BE2C (cell line): ENCODE results near the gene SURF4. TPM values are rescaled to one million over a fixed set of nuclear protein-coding genes. Genes with fewer than 3 reads are reported as not detected.
A peak's percentile ranks its signal among the peaks of the same experiment; 100 is the strongest.

Experiments used
- DNase-seq: peaks from one replicate; pipeline ENCODE4 v3.0.0-alpha.2; 2020
- H3K27me3 ChIP-seq: fragments of 250-450 bp; sonication (Bioruptor Pico); 2 replicates; pipeline ENCODE4 v1.5.1; 2020; ENCODE audit warnings: mild to moderate bottlenecking
- H3K36me3 ChIP-seq: fragments of 250-450 bp; sonication (Bioruptor Pico); 2 replicates; pipeline ENCODE4 v1.5.1; 2020; ENCODE audit warnings: mild to moderate bottlenecking
- H3K4me1 ChIP-seq: fragments of 250-450 bp; sonication (Bioruptor Pico); 2 replicates; pipeline ENCODE4 v1.5.1; 2020
- H3K4me3 ChIP-seq: 2 replicates; pipeline ENCODE4 v1.5.1; 2011; ENCODE audit warnings: low read depth, low read length
- H3K9me3 ChIP-seq: fragments of 250-450 bp; sonication (Bioruptor Pico); 2 replicates; pipeline ENCODE4 v1.5.1; 2020
- CTCF ChIP-seq: IDR thresholded peaks from 2 replicates; pipeline ENCODE4 v1.5.1; 2012; ENCODE audit warnings: mild to moderate bottlenecking, low read depth, low read length
- polyA plus RNA-seq: library from polyadenylated mRNA; unstranded; fragments of >200 nt; gene quantifications from one replicate; pipeline ENCODE4 v1.2.1, GENCODE V29; 2012; ENCODE audit warnings: low read depth, missing spikeins; ENCODE audit not compliant: insufficient read length, insufficient read depth

SURF4 gene
- polyA plus RNA-seq, result 349 TPM

- peak; percentile 98 for DNase-seq
- TF ChIP-seq CTCF, result no peak
- Histone ChIP-seq H3K27me3 (no peaks in the 10 kb centered on the region), H3K4me1 (peaks cover 3% of the 10 kb centered on the region), H3K4me3 (peak within 1 kb of the TSS; percentile 90), H3K36me3 (peaks cover 26% of the 10 kb centered on the region), H3K9me3 (no peaks in the 10 kb centered on the region)
Observed at GRCh38 chr9:133375724-133376654, at the start of gene SURF4, which contains the start of gene STKLD1. TSS of gene SURF4 (minus strand) at chr9:133376060. CDS start at chr9:133375969, 91 bp downstream. TSS of gene STKLD1 (plus strand) at chr9:133376366. CDS start at chr9:133376474, 108 bp downstream.

GRCh38 chr9:133425049-133425632 lies 49.3 kb upstream of the SURF4 start:
- TF ChIP-seq CTCF, result no peak
- Histone ChIP-seq H3K27me3 (no peaks in the 10 kb centered on the region), H3K36me3 (no peaks in the 10 kb centered on the region), H3K4me3 (no peak overlapping the region), H3K9me3 (no peaks in the 10 kb centered on the region), H3K4me1 (no peaks in the 10 kb centered on the region)
- DNase-seq, result no peak

- H3K36me3 ChIP-seq, result no peaks in the 10 kb centered on the region
- no peak for DNase-seq
- H3K27me3 ChIP-seq, result no peaks in the 10 kb centered on the region
- no peak for TF ChIP-seq CTCF
- no peaks in the 10 kb centered on the region for H3K9me3 ChIP-seq
- no peak overlapping the region for H3K4me3 ChIP-seq
- no peaks in the 10 kb centered on the region for H3K4me1 ChIP-seq
Observed at GRCh38 chr9:133424187-133424586, 48.3 kb upstream of the SURF4 start.

GRCh38 chr9:133423216-133423615 lies 47.4 kb upstream of the SURF4 start:
- Histone ChIP-seq H3K9me3 (no peaks in the 10 kb centered on the region), H3K4me1 (no peaks in the 10 kb centered on the region), H3K4me3 (no peak overlapping the region), H3K36me3 (no peaks in the 10 kb centered on the region), H3K27me3 (no peaks in the 10 kb centered on the region)
- TF ChIP-seq CTCF, result no peak
- DNase-seq, result no peak

GRCh38 chr9:133421615-133422542 lies 46.0 kb upstream of the SURF4 start, which contains the start of gene ADAMTS13:
TSS of gene ADAMTS13 (plus strand) at chr9:133422367. CDS start at chr9:133422444, 77 bp downstream.
- peak; percentile 54 for DNase-seq
- Histone ChIP-seq H3K4me3 (no peak within 1 kb of the TSS), H3K4me1 (no peaks in the 10 kb centered on the region), H3K36me3 (no peaks in the 10 kb centered on the region), H3K9me3 (no peaks in the 10 kb centered on the region), H3K27me3 (no peaks in the 10 kb centered on the region)
- peak; percentile 48 for TF ChIP-seq CTCF
